Measurements from ENCODE around the gene NEMP1. TPM values are rescaled to one million over a fixed set of nuclear protein-coding genes. Genes with fewer than 3 reads are reported as not detected.

The NEMP1 gene
- total and polyA plus RNA-seq, 2 of the 13 experiments (the other 11 are each of a cell fraction or from before 2014, with no cell fraction given): 11.4 to 12.9 TPM

DNA sequence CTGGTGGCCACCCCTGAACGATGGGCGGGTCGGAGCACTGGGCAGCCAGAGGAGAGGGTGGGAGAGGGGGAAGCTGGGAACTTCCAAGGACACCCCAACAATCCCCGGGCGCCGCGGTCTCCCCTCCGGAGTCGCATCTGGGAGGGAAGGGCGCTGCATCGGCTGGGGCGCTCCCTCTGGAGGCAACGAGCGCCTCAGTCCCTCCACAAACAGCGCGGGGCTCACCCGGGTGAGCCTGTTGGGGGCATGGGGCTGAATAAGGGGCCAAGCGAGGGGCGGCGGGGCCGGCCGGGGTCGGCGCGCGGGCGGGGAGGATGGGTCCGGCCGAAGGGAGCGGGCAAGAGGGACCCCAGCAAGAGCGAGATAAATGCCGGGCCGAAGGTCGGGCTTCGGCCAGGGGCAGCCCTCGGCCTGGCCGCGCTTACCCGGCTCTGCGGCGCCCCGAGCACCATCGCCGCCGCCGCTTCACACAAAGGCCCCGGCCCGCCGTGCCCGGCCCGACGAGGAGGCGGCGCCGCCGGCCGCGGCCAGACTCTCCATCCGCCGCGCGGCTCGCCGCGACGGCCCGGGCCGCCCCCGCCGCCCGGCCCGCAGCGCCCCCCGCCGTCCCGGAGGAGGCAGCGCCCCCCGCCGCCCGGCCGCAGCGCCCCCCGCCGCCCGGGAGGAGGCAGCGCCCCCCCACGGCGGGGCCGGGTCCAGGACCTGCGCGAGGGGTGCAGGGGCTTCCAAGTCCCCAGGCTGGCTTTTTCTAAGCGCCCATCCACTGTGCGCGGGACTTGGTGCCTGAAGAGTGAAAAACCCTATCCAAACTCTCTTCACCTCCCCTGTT is 72.4 kb downstream of the NEMP1 start, which contains the start of gene ZBTB39 (continued):
- TF ChIP-seq, protein P1, sequence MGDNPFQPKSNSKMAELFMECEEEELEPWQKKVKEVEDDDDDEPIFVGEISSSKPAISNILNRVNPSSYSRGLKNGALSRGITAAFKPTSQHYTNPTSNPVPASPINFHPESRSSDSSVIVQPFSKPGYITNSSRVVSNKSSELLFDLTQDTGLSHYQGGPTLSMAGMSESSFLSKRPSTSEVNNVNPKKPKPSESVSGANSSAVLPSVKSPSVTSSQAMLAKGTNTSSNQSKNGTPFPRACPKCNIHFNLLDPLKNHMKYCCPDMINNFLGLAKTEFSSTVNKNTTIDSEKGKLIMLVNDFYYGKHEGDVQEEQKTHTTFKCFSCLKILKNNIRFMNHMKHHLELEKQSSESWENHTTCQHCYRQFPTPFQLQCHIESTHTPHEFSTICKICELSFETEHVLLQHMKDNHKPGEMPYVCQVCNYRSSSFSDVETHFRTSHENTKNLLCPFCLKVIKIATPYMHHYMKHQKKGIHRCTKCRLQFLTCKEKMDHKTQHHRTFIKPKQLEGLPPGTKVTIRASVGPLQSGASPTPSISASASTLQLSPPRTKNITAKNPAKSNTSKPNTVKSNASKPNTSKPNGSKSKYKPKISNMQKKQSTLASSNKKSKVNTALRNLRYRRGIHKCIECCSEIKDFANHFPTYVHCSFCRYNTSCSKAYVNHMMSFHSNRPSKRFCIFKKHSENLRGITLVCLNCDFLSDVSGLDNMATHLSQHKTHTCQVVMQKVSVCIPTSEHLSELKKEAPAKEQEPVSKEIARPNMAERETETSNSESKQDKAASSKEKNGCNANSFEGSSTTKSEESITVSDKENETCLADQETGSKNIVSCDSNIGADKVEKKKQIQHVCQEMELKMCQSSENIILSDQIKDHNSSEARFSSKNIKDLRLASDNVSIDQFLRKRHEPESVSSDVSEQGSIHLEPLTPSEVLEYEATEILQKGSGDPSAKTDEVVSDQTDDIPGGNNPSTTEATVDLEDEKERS (CRISPR knock-in tag; IDR thresholded peaks at IDR 0.05): no peak
- TF ChIP-seq, protein P2, sequence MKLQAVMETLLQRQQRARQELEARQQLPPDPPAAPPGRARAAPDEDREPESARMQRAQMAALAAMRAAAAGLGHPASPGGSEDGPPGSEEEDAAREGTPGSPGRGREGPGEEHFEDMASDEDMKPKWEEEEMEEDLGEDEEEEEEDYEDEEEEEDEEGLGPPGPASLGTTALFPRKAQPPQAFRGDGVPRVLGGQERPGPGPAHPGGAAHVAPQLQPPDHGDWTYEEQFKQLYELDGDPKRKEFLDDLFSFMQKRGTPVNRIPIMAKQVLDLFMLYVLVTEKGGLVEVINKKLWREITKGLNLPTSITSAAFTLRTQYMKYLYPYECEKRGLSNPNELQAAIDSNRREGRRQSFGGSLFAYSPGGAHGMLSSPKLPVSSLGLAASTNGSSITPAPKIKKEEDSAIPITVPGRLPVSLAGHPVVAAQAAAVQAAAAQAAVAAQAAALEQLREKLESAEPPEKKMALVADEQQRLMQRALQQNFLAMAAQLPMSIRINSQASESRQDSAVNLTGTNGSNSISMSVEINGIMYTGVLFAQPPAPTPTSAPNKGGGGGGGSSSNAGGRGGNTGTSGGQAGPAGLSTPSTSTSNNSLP (IDR thresholded peaks at IDR 0.05; ENCODE audit: low read depth, low read length): no peak
- no peak for TF ChIP-seq MED8 (CRISPR knock-in tag; IDR thresholded peaks at IDR 0.05; ENCODE audit: insufficient replicate concordance)
- TF ChIP-seq, protein P3, sequence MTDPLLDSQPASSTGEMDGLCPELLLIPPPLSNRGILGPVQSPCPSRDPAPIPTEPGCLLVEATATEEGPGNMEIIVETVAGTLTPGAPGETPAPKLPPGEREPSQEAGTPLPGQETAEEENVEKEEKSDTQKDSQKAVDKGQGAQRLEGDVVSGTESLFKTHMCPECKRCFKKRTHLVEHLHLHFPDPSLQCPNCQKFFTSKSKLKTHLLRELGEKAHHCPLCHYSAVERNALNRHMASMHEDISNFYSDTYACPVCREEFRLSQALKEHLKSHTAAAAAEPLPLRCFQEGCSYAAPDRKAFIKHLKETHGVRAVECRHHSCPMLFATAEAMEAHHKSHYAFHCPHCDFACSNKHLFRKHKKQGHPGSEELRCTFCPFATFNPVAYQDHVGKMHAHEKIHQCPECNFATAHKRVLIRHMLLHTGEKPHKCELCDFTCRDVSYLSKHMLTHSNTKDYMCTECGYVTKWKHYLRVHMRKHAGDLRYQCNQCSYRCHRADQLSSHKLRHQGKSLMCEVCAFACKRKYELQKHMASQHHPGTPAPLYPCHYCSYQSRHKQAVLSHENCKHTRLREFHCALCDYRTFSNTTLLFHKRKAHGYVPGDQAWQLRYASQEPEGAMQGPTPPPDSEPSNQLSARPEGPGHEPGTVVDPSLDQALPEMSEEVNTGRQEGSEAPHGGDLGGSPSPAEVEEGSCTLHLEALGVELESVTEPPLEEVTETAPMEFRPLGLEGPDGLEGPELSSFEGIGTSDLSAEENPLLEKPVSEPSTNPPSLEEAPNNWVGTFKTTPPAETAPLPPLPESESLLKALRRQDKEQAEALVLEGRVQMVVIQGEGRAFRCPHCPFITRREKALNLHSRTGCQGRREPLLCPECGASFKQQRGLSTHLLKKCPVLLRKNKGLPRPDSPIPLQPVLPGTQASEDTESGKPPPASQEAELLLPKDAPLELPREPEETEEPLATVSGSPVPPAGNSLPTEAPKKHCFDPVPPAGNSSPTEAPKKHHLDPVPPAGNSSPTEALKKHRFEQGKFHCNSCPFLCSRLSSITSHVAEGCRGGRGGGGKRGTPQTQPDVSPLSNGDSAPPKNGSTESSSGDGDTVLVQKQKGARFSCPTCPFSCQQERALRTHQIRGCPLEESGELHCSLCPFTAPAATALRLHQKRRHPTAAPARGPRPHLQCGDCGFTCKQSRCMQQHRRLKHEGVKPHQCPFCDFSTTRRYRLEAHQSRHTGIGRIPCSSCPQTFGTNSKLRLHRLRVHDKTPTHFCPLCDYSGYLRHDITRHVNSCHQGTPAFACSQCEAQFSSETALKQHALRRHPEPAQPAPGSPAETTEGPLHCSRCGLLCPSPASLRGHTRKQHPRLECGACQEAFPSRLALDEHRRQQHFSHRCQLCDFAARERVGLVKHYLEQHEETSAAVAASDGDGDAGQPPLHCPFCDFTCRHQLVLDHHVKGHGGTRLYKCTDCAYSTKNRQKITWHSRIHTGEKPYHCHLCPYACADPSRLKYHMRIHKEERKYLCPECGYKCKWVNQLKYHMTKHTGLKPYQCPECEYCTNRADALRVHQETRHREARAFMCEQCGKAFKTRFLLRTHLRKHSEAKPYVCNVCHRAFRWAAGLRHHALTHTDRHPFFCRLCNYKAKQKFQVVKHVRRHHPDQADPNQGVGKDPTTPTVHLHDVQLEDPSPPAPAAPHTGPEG (CRISPR knock-in tag; IDR thresholded peaks at IDR 0.05): peak; percentile 57; the same call in 1 of the 2 replicates
- 0 out of 2 replicates have a peak, but pooled peaks have one; percentile 29 for TF ChIP-seq KLF12 (CRISPR knock-in tag; IDR thresholded peaks at IDR 0.05; ENCODE audit: borderline replicate concordance)
- peak; percentile 54 to 68; a peak in 3 of 4 replicates for TF ChIP-seq POLR2A (IDR thresholded peaks at IDR 0.05; ENCODE audit: insufficient read depth in 1 of 2, low read depth in 2 of 2, low read length in 2 of 2)
- no peak for TF ChIP-seq NCOA1 (CRISPR knock-in tag; IDR thresholded peaks at IDR 0.05)
- peak; percentile 72 for TF ChIP-seq YEATS4 (CRISPR knock-in tag; IDR thresholded peaks at IDR 0.05; ENCODE audit: borderline replicate concordance)
- no peak; the same call in 1 of the 2 replicates for TF ChIP-seq ZNF709 (CRISPR knock-in tag; IDR thresholded peaks at IDR 0.05)
- TF ChIP-seq, protein P4, sequence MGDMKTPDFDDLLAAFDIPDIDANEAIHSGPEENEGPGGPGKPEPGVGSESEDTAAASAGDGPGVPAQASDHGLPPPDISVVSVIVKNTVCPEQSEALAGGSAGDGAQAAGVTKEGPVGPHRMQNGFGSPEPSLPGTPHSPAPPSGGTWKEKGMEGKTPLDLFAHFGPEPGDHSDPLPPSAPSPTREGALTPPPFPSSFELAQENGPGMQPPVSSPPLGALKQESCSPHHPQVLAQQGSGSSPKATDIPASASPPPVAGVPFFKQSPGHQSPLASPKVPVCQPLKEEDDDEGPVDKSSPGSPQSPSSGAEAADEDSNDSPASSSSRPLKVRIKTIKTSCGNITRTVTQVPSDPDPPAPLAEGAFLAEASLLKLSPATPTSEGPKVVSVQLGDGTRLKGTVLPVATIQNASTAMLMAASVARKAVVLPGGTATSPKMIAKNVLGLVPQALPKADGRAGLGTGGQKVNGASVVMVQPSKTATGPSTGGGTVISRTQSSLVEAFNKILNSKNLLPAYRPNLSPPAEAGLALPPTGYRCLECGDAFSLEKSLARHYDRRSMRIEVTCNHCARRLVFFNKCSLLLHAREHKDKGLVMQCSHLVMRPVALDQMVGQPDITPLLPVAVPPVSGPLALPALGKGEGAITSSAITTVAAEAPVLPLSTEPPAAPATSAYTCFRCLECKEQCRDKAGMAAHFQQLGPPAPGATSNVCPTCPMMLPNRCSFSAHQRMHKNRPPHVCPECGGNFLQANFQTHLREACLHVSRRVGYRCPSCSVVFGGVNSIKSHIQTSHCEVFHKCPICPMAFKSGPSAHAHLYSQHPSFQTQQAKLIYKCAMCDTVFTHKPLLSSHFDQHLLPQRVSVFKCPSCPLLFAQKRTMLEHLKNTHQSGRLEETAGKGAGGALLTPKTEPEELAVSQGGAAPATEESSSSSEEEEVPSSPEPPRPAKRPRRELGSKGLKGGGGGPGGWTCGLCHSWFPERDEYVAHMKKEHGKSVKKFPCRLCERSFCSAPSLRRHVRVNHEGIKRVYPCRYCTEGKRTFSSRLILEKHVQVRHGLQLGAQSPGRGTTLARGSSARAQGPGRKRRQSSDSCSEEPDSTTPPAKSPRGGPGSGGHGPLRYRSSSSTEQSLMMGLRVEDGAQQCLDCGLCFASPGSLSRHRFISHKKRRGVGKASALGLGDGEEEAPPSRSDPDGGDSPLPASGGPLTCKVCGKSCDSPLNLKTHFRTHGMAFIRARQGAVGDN (CRISPR knock-in tag; IDR thresholded peaks at IDR 0.05): peak; percentile 45; the same call in 1 of the 2 replicates
- no peak for TF ChIP-seq CHD2 (IDR thresholded peaks at IDR 0.05; ENCODE audit: low read depth, low read length)
- no peak for TF ChIP-seq AGO1 (IDR thresholded peaks at IDR 0.05; ENCODE audit: low read depth, low read length, poor library complexity, severe bottlenecking)
- TF ChIP-seq SALL1 (CRISPR knock-in tag; IDR thresholded peaks at IDR 0.05): peak; percentile 17; the same call in 1 of the 2 replicates

All from HepG2 (cell line).